Lung (tissue), 12 donors: ENCODE measurements around the gene ZFP36L1. TPM values are rescaled to one million over a fixed set of nuclear protein-coding genes. Genes with fewer than 3 reads are reported as not detected.
A peak's percentile ranks its signal among the peaks of the same experiment; 100 is the strongest.

Experiments used
- ATAC-seq: fragments of 200-7000 bp; cut with Tn5 transposase; one replicate; pipeline ENCODE4 v1.9.1; 2020; ENCODE audit warnings: moderate number of reproducible peaks; ENCODE audit not compliant: insufficient read depth, low FRiP score
- DNase-seq, 3 donors: peaks; one replicate each; pipeline ENCODE4 v3.0.0-alpha.2; 2013 to 2017
- H3K27ac ChIP-seq, 2 donors: one replicate each; pipeline ENCODE4 v1.5.1; 2013; ENCODE audit warnings: mild to moderate bottlenecking in 2 of 2, moderate library complexity in 2 of 2, control low read depth in 1 of 2, inconsistent platforms in 1 of 2, low read depth in 1 of 2, low read length in 1 of 2
- H3K27me3 ChIP-seq, 3 donors: one replicate each; pipeline ENCODE4 v1.5.1; 2013; ENCODE audit warnings: low read length in 2 of 3; ENCODE audit not compliant: control insufficient read depth in 3 of 3, insufficient read depth in 3 of 3
- H3K36me3 ChIP-seq, 4 donors: one replicate each; pipeline ENCODE4 v1.5.1; 2013; ENCODE audit warnings: low read length in 4 of 4, mild to moderate bottlenecking in 1 of 4, moderate library complexity in 1 of 4; ENCODE audit not compliant: control insufficient read depth in 4 of 4, insufficient read depth in 4 of 4
- H3K4me1 ChIP-seq, 5 donors: one replicate each; pipeline ENCODE4 v1.5.1; 2013; ENCODE audit warnings: low read length in 5 of 5, mild to moderate bottlenecking in 2 of 5, moderate library complexity in 1 of 5; ENCODE audit not compliant: control insufficient read depth in 5 of 5, insufficient read depth in 5 of 5
- H3K4me3 ChIP-seq: one replicate; pipeline ENCODE4 v1.5.1; 2013; ENCODE audit warnings: mild to moderate bottlenecking, control low read depth, moderate library complexity
- H3K9ac ChIP-seq, 2 donors: one replicate each; pipeline ENCODE4 v1.5.1; 2013; ENCODE audit warnings: low read length in 2 of 2, control low read depth in 1 of 2; ENCODE audit not compliant: insufficient read depth in 1 of 2
- H3K9me3 ChIP-seq, 4 donors: one replicate each; pipeline ENCODE4 v1.5.1; 2013; ENCODE audit warnings: low read length in 3 of 4, mild to moderate bottlenecking in 1 of 4, moderate library complexity in 1 of 4; ENCODE audit not compliant: control insufficient read depth in 4 of 4, insufficient read depth in 3 of 4
- WGBS, 2 donors: extraction: QIAGEN DNeasy Blood & Tissue Kit; methylation state at CpG; one replicate each; pipeline ENCODE4 v1.1.7; 2013; 5-methylcytosine and 5-hydroxymethylcytosine counted together
- polyA plus RNA-seq, 2 donors: library from polyadenylated mRNA; stranded (reverse); fragments of 200-250 nt; gene quantifications; one replicate each; pipeline ENCODE4 v1.2.1, GENCODE V29; 2013
- total RNA-seq, 2 donors: library from RNA; depleted of rRNA in 1 of 2; stranded (reverse); fragments of >200 nt in 1 of 2; gene quantifications; one replicate each; pipeline ENCODE4 v1.2.1, GENCODE V29; 2014 to 2021
- TF ChIP-seq, protein P1 (sequence below): IDR thresholded peaks from 2 replicates; pipeline ENCODE4 v1.5.1; 2012; ENCODE audit warnings: mild to moderate bottlenecking; ENCODE audit errors: control extremely low read depth, extremely low read depth
- donor health status: control.
- donor health status: control.
- donor health status: Bipolar disorder and iron deficiency.
- donor health status: healthy.
- donor health status: DM: yes; HTN: yes; CAD: no.

ZFP36L1 gene
- total and polyA plus RNA-seq, 4 donors, result 63.7 to 364 (median 267) TPM

- Histone ChIP-seq H3K9me3 (no peaks in the 10 kb centered on the region), H3K4me1 (peaks cover 0 to 57% (median 34%) of the 10 kb centered on the region in 5 donors), H3K4me3 (no peak overlapping the region), H3K27me3 (no peaks in the 10 kb centered on the region), H3K36me3 (no peaks in the 10 kb centered on the region), H3K27ac (peak overlapping the region; percentile 98 to 99), H3K9ac (peak overlapping the region in 1 of 2 donors; percentile 85)
- no peak for DNase-seq
- TF ChIP-seq, protein P1, sequence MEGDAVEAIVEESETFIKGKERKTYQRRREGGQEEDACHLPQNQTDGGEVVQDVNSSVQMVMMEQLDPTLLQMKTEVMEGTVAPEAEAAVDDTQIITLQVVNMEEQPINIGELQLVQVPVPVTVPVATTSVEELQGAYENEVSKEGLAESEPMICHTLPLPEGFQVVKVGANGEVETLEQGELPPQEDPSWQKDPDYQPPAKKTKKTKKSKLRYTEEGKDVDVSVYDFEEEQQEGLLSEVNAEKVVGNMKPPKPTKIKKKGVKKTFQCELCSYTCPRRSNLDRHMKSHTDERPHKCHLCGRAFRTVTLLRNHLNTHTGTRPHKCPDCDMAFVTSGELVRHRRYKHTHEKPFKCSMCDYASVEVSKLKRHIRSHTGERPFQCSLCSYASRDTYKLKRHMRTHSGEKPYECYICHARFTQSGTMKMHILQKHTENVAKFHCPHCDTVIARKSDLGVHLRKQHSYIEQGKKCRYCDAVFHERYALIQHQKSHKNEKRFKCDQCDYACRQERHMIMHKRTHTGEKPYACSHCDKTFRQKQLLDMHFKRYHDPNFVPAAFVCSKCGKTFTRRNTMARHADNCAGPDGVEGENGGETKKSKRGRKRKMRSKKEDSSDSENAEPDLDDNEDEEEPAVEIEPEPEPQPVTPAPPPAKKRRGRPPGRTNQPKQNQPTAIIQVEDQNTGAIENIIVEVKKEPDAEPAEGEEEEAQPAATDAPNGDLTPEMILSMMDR, result no peak
- no peak for ATAC-seq
- WGBS, 2 donors, result 31 to 48% methylated on average over 2 of the region's 2 CpGs
These were observed 21.3 kb upstream of the ZFP36L1 start for GRCh38 chr14:68814238-68814538.

DNA sequence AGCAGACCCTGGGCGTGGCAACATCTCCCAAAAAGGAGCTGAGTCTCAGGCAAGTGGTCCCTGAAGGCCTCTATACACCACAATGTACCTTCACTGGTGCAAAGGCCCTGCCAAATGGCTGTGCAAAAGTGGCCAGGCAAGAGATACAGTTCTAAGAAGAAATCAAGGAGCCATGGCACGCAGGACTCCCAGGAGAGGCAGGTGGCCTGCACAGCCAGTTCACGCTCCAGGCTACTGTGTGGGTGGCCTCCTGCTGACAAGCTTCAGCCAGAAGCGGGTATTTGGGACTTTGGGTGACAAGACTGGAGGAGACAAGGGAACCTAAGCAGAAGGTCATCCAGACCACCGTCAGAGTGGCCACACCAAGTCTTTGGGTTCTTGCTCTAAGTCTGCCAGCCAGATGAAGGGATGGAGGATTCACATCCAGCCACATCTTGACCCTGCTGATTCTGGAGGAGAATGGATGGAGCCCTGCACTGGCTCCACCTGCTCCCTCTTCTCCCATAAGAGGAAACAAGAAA lies 20.5 kb upstream of the ZFP36L1 start:
- no peak overlapping the region for H3K9ac ChIP-seq
- DNase-seq (no peak), ATAC-seq (no peak)
- H3K27ac ChIP-seq, result peak overlapping the region in 1 of 2 donors; percentile 61
- H3K4me3 ChIP-seq, result no peak overlapping the region
- no peaks in the 10 kb centered on the region for H3K27me3 ChIP-seq
- H3K9me3 ChIP-seq, result no peaks in the 10 kb centered on the region
- peaks cover 0 to 63% (median 36%) of the 10 kb centered on the region in 5 donors for H3K4me1 ChIP-seq
- no peaks in the 10 kb centered on the region for H3K36me3 ChIP-seq
- TF ChIP-seq, protein P1, result no peak
- 70 to 98% methylated on average over 5 of the region's 5 CpGs for WGBS, 2 donors

- Histone ChIP-seq H3K4me1 (peaks cover 0 to 70% (median 45%) of the 10 kb centered on the region in 5 donors), H3K36me3 (no peaks in the 10 kb centered on the region), H3K4me3 (no peak overlapping the region), H3K27me3 (no peaks in the 10 kb centered on the region), H3K9ac (no peak overlapping the region), H3K9me3 (no peaks in the 10 kb centered on the region), H3K27ac (peak overlapping the region in 1 of 2 donors; percentile 54)
- DNase-seq (no peak), ATAC-seq (no peak)
- WGBS, 2 donors, result 94 to 97% methylated on average over 10 of the region's 10 CpGs
- TF ChIP-seq, protein P1, result no peak
These were observed 18.3 kb upstream of the ZFP36L1 start for GRCh38 chr14:68811171-68811570.
